GM20000 (cell line): Measurements from ENCODE around the gene FNDC4.

ENCODE experiments used
- DNase-seq: peaks from one replicate; pipeline ENCODE4 v3.0.0; 2012; ENCODE audit warnings: low spot score
- CTCF ChIP-seq: IDR thresholded peaks from 2 replicates; pipeline ENCODE4 v1.5.1; 2012; ENCODE audit warnings: mild to moderate bottlenecking, control low read depth; ENCODE audit errors: extremely low read depth, missing control alignments

Gene FNDC4

GRCh38 chr2:27492557-27492956 is 2.4 kb downstream of the FNDC4 start:
- DNase-seq: no peak
- TF ChIP-seq CTCF: no peak

- no peak for TF ChIP-seq CTCF
Measured at GRCh38 chr2:27489498-27490397, 5.3 kb downstream of the FNDC4 start, which contains the start of gene IFT172. TSS of gene IFT172 (minus strand) at chr2:27489743. CDS start at chr2:27489653, 90 bp downstream.

GRCh38 chr2:27489118-27489497 is 5.9 kb downstream of the FNDC4 start:
- no peak for DNase-seq
- TF ChIP-seq CTCF: no peak

More at GRCh38 chr2:27489498-27490397, 5.3 kb downstream of the FNDC4 start, which contains the start of gene IFT172:
- DNase-seq: peak; percentile 96

- TF ChIP-seq CTCF: no peak
- DNase-seq: no peak
Measured at GRCh38 chr2:27485496-27485895, 9.5 kb downstream of the FNDC4 start.

- no peak for DNase-seq
- no peak for TF ChIP-seq CTCF
Measured at GRCh38 chr2:27471961-27472360, 23.0 kb downstream of the FNDC4 start.

- no peak for DNase-seq
- no peak for TF ChIP-seq CTCF
Measured at GRCh38 chr2:27464443-27464842, 30.6 kb downstream of the FNDC4 start.

- DNase-seq: no peak
- no peak for TF ChIP-seq CTCF
Measured at GRCh38 chr2:27461118-27461517, 33.9 kb downstream of the FNDC4 start.
